Measurements from ENCODE around the gene EXO5. TPM values are rescaled to one million over a fixed set of nuclear protein-coding genes. Genes with fewer than 3 reads are reported as not detected.

EXO5 gene
- total and polyA plus RNA-seq, 2 of the 13 experiments (the other 11 are each of a cell fraction or from before 2014, with no cell fraction given) = 9.9 to 20.5 TPM

DNA sequence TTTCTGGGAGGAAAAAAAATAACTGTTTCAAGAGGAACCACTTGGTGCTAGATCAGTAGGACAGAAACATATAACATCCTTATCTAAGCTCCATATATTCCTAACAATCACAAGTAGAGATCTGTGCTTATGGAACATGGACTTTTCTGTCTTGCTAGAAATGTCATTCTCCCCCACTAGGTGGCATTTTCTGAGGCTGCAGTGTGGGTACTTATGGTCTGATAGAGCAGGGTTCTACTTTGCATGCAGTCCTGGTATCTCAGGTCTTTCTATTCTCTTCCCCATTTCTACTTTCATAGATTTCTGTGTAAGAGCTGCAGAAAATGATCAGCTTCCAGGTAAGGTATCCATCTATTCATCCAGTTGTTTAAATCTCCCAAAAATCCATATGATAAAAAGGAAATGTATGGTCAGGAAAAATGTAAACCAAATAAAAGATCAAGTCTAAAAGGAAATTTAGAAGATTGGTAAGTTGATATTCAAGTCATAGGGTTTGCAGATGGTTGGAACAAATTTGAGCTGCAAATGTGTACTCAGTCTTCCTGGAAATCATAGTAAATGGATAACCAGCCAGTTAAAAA, 24.4 kb downstream of the EXO5 start (continued):
- TF ChIP-seq, protein P1, sequence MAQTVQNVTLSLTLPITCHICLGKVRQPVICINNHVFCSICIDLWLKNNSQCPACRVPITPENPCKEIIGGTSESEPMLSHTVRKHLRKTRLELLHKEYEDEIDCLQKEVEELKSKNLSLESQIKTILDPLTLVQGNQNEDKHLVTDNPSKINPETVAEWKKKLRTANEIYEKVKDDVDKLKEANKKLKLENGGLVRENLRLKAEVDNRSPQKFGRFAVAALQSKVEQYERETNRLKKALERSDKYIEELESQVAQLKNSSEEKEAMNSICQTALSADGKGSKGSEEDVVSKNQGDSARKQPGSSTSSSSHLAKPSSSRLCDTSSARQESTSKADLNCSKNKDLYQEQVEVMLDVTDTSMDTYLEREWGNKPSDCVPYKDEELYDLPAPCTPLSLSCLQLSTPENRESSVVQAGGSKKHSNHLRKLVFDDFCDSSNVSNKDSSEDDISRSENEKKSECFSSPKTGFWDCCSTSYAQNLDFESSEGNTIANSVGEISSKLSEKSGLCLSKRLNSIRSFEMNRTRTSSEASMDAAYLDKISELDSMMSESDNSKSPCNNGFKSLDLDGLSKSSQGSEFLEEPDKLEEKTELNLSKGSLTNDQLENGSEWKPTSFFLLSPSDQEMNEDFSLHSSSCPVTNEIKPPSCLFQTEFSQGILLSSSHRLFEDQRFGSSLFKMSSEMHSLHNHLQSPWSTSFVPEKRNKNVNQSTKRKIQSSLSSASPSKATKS (CRISPR knock-in tag; IDR thresholded peaks at IDR 0.05) = no peak
- TF ChIP-seq ZNF12 (CRISPR knock-in tag; IDR thresholded peaks at IDR 0.05) (no peak), CCDC6 (CRISPR knock-in tag; IDR thresholded peaks at IDR 0.05) (no peak), ZFYVE20 (CRISPR knock-in tag; IDR thresholded peaks at IDR 0.05; ENCODE audit: borderline replicate concordance, low read depth) (no peak), AKNA (CRISPR knock-in tag; IDR thresholded peaks at IDR 0.05; ENCODE audit: borderline replicate concordance) (no peak), ZNF343 (CRISPR knock-in tag; IDR thresholded peaks at IDR 0.05) (no peak), HNF4A (CRISPR knock-in tag; IDR thresholded peaks at IDR 0.05) (peak; percentile 4; the same call in 1 of the 2 replicates), SP2 (CRISPR knock-in tag; IDR thresholded peaks at IDR 0.05) (no peak), CTCF (CRISPR knock-in tag; IDR thresholded peaks at IDR 0.05) (peak; percentile 79), SAP130 (CRISPR knock-in tag; IDR thresholded peaks at IDR 0.05; ENCODE audit: low read depth) (peak; percentile 74), ATAD3A (CRISPR knock-in tag; IDR thresholded peaks at IDR 0.05) (no peak), NR2F6 (IDR thresholded peaks at IDR 0.05) (no peak), NR2F6 (CRISPR knock-in tag; IDR thresholded peaks at IDR 0.05) (0 out of 2 replicates have a peak, but pooled peaks have one; percentile 7), HNF1A (IDR thresholded peaks at IDR 0.05; ENCODE audit: low read depth) (0 out of 2 replicates have a peak, but pooled peaks have one; percentile 38), HNF1A (CRISPR knock-in tag; IDR thresholded peaks at IDR 0.05; ENCODE audit: borderline replicate concordance) (peak; percentile 38; the same call in 1 of the 2 replicates), FOXA3 (CRISPR knock-in tag; IDR thresholded peaks at IDR 0.05) (peak; percentile 23; the same call in 1 of the 2 replicates)
- TF ChIP-seq, protein P2, sequence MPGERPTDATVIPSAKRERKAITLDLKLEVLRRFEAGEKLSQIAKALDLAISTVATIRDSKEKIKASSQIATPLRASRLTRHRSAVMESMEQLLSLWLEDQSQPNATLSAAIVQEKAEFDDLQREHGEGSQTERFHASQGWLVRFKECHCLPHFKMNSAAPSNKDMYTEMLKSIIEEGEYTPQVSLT (CRISPR knock-in tag; IDR thresholded peaks at IDR 0.05; ENCODE audit: borderline replicate concordance, low read depth) = no peak
